ENCODE measurements around the gene PLIN1.

PLIN1 gene

GRCh38 chr15:89649716-89650115 lies 29.5 kb downstream of the PLIN1 start:
- DNase-seq = no peak

DNA sequence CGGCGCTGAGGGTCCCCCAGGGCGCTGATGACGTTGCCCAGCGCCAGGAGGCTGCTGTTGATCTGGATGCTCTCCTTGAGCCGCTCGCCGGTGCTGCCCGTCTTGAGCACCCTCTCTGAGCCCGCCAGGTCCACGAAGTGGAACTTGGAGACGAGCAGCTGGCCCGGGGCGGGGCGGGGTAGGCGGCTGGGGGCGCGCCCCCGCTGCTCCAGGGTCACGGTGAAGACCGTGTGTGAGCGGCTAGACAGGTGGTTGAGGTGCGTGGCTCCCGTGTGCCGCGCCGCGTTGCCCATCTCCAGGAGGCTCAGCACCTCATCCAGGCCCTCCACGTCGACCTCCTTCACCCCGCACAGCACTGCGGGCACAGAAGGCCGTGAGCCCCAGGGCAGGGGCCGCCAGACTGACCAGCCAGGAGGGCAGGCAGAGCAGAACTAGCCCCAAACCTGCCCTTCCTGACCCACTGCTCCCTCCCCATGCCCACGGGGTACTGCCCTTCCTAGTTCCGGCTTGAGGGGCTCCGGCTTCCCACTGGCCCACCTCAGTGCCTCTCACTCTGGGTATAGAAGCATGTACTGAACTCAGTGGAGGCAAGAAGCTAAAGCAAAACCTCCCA lies 30.0 kb downstream of the PLIN1 start:
- no peak for DNase-seq

DNA sequence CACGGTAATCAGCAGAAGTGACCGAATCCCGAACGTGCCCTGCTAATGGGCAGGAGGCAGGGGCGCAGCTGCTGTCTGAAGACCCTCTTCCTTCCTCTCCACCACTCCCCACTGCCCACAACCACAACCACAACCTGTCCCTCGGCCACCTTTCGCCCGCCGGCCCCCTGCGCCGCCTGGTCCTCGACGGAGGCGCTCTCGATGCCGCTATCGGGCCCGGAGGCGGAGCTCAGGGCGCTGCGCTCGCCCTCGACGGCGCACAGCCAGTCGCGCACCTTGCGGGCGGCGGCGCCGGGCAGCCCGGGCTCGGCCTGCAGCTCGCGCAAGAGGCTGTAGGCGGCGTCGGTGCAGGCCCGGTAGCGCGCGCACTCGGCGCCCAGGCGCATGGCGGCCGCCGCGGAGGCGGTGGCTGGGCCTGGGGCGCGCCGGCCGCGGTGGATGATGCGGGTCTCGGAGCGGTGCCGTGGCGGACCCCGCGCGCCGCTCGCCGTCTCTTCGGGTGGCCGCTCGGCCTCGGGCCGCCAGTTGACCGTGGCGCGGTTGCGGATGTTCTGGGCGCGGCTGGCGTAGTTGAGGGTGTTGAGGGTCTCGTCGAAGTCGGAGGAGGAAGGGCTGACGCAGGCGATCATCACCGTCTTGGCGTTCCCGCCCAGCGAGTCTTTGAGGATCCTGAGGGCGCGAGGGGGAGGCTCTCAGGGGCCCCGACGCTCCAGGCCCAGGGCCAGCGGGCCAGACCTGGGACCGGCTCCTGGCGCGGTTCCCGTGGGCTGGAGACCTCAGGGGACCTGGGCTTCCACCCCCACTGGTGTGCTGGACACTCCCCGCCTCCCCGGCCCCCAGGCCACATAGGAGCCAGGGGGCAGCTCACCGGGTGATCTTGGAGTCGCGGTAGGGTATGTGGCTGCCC lies 30.8 kb downstream of the PLIN1 start:
- no peak for DNase-seq

DNA sequence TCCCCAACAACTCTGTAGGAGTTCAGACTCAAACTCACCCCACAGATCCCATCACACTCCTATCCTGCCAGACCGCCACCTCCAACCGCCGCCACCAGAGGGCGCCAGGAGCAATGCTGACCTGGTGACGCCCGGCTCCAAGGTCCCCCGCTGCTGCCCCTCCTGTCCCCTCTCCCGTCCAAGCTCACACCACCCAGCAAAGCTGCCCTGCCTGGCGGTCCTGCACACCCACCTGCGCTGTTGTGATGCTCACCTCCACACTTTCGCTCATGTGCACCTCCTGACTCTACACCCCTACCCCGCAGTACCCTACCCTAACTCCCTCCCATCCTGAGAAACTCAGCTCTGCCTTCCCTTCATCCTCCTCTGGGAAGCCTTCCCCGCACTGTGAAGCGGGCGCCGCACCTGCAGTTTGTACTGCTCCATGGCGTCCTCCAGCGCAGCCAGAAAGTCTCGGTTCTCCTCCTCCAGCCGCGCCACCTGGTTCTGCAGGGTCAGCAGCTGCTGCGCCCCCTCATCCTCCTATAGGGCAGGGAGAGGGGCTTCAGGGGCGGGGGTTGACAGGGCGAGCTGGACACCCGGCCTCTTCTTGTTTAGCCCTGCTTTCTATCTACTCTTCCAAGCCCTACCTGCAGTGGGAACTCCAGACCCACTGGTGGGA lies 31.8 kb downstream of the PLIN1 start:
- peak; percentile 33 for DNase-seq

DNA sequence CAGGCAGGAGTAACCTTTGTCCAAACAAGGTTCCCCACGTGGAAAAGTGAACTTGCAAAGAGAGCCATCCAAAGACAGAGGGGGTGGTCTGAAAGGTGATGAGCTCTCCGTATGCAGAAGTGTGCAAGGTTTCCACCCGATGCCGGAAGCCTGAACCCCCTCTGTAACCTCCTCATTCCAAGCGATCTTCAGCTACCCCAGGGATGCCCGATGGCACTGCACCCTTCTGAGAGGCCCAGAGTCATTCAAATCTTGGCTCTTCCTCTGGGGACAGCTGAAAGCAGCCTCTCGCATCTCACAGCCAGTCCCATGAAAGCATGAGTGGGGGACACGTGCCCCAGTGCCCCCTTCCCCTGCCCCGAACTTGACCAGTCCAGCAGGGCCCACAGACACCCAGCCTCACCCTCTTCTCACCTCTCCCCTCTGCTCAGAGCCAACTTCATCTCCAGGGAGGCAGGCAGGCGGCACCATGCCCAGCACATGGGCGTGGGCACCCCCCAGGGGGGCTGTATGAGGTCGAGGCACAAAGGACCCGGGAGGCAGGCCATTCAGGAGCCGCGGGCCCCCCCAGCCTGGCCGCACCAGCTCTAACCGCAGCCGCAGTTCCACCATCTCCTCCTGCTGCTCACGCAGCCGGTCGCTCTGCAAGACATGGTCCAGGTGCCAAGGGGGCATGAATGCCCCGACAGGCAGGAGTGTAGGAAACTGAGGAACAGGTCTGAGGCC lies 32.6 kb downstream of the PLIN1 start:
- no peak for DNase-seq

GRCh38 chr15:89645680-89646079 lies 33.5 kb downstream of the PLIN1 start:
- DNase-seq = no peak

- peak; percentile 7 for DNase-seq
Measured at GRCh38 chr15:89642106-89642505, 37.1 kb downstream of the PLIN1 start.

DNA sequence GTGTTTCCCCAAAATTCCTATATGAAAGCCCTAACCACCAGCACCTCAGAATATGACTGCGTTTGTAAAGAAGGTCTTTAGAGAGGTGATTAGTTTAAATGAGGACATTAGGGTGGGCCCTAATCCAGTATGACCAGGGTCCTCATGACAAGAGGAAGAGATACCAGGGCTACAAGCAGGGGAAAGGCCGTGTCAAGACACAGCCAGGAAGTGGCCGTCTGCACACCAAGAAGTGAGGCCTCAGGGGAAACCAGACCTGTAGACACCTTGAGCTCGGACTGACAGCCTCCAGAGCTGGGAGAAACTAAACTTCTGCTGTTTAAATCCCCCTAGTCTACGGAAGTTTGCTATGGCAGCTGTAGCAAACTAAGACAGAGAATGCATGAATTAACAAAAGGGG lies 38.1 kb downstream of the PLIN1 start:
- no peak for DNase-seq

- DNase-seq = no peak
Measured at GRCh38 chr15:89640245-89640644, 38.9 kb downstream of the PLIN1 start.

- no peak for DNase-seq
Measured at GRCh38 chr15:89633585-89633984, 45.6 kb downstream of the PLIN1 start.

DNA sequence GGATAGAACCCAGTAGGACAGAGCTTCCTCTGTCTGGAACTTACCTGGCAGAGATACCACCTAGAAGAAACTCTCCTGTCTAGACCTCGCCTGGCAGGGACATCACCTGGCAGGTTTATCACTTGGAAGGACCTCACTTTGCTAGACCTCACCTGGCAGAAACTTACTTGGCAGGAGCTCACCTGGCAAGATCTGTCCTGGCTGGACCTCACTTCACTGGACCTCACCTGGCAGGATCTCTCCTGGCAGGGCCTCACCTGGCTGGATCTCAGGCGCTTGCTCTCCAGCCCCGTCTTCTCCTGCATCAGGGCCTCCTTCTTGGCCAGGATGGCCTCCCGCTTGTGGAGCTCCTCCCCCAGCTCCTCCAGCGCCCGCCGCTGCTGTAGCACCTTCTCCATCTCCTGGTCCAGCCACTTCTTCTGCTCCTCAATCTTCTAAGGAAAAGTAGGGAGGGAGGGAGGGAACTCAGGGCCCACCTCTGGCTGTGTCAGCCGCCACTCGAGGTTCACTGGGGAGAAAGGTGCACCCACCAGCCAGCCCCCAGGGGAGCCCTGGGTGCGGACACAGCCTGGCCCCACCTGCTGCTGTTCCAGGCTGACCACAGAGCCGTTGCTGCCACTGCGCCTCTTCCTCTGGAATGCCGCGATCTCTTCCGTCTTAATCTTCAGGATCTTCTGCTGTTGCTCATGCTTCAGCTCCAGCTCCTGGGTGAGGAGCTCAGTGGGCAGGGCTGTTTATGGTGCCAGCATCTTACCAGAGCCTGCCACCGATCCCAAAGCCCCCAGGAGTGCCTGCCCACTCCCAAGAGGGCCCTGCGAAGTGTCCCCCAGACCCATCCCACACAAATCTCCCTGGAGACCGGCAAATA lies 46.4 kb downstream of the PLIN1 start:
- no peak for DNase-seq

DNA sequence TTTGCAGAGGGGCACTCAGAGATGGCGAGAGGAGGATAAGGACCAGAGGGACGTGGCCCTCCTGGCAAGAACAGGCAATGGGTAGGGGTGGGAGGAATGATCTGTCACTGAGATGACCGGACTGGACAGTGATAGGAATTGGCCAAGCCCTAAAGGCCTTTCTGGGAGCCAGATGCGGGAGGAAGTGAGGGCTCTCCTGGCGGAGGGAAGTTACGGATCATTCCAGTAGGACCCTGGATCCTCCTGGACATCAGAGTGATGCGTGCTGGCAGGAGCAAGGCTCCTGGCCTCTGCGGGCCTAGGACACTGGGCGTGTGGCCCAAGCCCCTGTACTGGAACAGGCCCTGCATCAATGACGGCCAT lies 47.3 kb downstream of the PLIN1 start:
- no peak for DNase-seq

- DNase-seq = no peak
Measured at GRCh38 chr15:89630974-89631901, 47.9 kb downstream of the PLIN1 start.

DNA sequence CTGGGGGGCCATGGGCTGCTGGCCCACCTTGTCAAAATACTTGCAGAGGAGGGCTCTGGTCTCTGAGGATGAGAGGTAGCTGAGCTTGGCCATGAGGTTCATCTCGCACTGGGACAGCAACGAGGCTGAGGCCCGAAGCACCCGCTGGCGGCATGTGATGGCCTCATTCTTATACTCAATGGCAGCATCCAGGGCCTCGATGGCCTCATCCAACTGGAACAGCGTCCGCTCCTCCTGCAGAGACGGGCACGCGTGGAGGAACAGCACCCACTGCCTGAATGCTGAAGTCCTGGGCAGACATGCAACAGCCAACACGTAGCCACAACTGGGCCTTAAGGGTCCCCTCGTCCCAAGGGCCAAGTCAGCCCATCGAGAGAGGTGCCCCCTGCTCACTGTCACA lies 48.9 kb downstream of the PLIN1 start:
- DNase-seq = no peak

DNA sequence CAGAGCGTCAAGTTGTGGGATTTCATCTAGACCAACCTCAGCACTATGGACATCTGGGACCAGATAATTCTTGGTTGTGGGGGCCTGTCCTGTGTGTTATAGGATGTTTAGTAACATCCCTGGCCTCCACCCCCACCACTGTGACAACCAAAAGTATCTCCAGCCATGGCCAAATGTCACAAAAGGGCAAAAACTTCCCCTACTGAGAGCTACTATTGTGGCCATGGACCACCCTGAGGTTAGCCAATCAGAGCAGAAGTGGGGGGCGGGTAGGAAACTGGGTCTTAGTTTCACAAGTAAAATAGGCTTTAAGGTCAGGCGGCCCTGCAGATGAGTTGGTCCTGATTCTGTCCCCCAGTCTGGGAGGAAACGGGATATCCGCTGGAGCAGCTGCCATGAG lies 49.3 kb downstream of the PLIN1 start:
- DNase-seq = no peak

DNA sequence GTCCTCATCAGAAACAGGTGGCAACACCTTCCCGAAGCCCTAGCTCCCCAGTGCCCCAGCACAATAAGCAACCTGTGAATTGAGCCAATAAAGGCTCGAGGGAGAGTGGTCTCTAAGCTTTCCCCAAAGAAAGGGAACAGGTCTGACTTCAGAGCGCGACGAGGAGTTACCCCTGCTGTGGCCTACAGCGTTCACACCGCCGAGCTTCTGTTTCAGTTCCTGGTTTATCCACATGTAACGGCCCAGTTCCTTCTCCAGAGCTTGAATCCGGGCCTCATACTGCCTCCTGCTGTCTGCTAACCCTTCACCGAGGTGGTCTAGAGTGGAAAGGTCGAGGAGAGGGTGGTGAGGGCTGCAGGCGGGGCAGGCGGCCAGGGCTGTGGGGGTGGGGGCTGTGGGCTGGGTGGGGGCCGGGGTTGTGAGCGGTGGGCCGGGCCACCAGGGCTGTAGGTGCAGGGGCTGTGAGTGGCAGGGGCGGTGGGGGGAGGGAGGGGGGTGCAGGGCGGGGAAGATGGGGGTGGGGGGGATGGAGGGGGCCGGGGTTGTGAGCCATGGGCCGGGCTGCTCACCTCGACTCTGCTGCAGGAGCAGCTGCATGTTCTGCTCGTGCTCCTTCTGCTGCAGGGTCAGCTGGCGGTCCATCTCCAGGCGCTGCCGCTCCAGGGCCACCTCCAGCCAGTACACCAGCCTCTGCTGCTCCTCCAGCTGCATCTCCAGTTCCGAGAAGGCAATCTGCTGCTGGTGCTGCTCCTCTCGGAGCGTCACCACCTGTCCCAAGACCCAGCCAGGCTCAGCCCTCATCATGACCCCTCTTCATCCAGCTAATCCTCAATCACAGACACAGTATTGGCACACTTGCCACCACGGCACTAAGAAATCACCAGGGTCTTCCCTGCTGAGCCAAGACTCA lies 50.1 kb downstream of the PLIN1 start:
- DNase-seq = no peak

- no peak for DNase-seq
Measured at GRCh38 chr15:89628301-89628700, 50.9 kb downstream of the PLIN1 start.

- no peak for DNase-seq
Measured at GRCh38 chr15:89627256-89627970, 51.8 kb downstream of the PLIN1 start.

- DNase-seq = no peak
Measured at GRCh38 chr15:89625716-89626115, 53.5 kb downstream of the PLIN1 start.

Data from NCI-H1092 treated with DMSO at 0.1 percent for 48 hours (cell line).